ENCODE results near the gene TSPAN18. TPM values are rescaled to one million over a fixed set of nuclear protein-coding genes. Genes with fewer than 3 reads are reported as not detected.

Gene TSPAN18
- total RNA-seq, 1 experiment from 2014 or later: 1.8 TPM

- H3K4me3 ChIP-seq (ENCODE audit: low read length): no peak overlapping the region
- H2AFZ ChIP-seq (ENCODE audit: low read length): no peak overlapping the region
- H3K36me3 ChIP-seq (ENCODE audit: insufficient read depth, low read length): no peaks in the 10 kb centered on the region
- H4K20me1 ChIP-seq (ENCODE audit: insufficient read depth, low read depth, low read length): no peaks in the 10 kb centered on the region; the same call in 1 of the 2 replicates
- H3K9ac ChIP-seq (ENCODE audit: low read length): no peak overlapping the region
- H3K27ac ChIP-seq (ENCODE audit: low read length): no peak overlapping the region
- H3K9me2 ChIP-seq (replicated peaks; ENCODE audit: insufficient read depth, low read length): no peaks in the 10 kb centered on the region
- no peaks in the 10 kb centered on the region for H3K4me1 ChIP-seq (ENCODE audit: low read length)
- H3K27me3 ChIP-seq (ENCODE audit: low read length): no peaks in the 10 kb centered on the region
- no peaks in the 10 kb centered on the region for H3K79me2 ChIP-seq (ENCODE audit: low read length)
- no peak for DNase-seq
- H3K4me2 ChIP-seq (ENCODE audit: low read depth, low read length, poor library complexity, severe bottlenecking): no peak overlapping the region
- no peaks in the 10 kb centered on the region for H3K9me3 ChIP-seq (ENCODE audit: low read length)
Measured at GRCh38 chr11:44883277-44883676, 156.5 kb downstream of the TSPAN18 start.

- Histone ChIP-seq H3K9ac (ENCODE audit: low read length) (no peak overlapping the region), H3K4me2 (ENCODE audit: low read depth, low read length, poor library complexity, severe bottlenecking) (no peak overlapping the region), H2AFZ (ENCODE audit: low read length) (no peak overlapping the region), H3K36me3 (ENCODE audit: insufficient read depth, low read length) (no peaks in the 10 kb centered on the region), H3K79me2 (ENCODE audit: low read length) (no peaks in the 10 kb centered on the region), H3K9me2 (replicated peaks; ENCODE audit: insufficient read depth, low read length) (no peaks in the 10 kb centered on the region), H3K9me3 (ENCODE audit: low read length) (no peaks in the 10 kb centered on the region), H3K4me3 (ENCODE audit: low read length) (no peak overlapping the region), H4K20me1 (ENCODE audit: insufficient read depth, low read depth, low read length) (no peaks in the 10 kb centered on the region; the same call in 1 of the 2 replicates), H3K27ac (ENCODE audit: low read length) (no peak overlapping the region), H3K27me3 (ENCODE audit: low read length) (no peaks in the 10 kb centered on the region), H3K4me1 (ENCODE audit: low read length) (no peaks in the 10 kb centered on the region)
- DNase-seq: no peak
Measured at GRCh38 chr11:44884056-44884455, 157.3 kb downstream of the TSPAN18 start.

GRCh38 chr11:44885065-44885810 lies 158.5 kb downstream of the TSPAN18 start:
- Histone ChIP-seq H3K9ac (ENCODE audit: low read length) (no peak overlapping the region), H3K27ac (ENCODE audit: low read length) (no peak overlapping the region), H3K36me3 (ENCODE audit: insufficient read depth, low read length) (no peaks in the 10 kb centered on the region), H3K9me2 (replicated peaks; ENCODE audit: insufficient read depth, low read length) (no peaks in the 10 kb centered on the region), H4K20me1 (ENCODE audit: insufficient read depth, low read depth, low read length) (no peaks in the 10 kb centered on the region; the same call in 1 of the 2 replicates), H3K9me3 (ENCODE audit: low read length) (no peaks in the 10 kb centered on the region), H3K4me2 (ENCODE audit: low read depth, low read length, poor library complexity, severe bottlenecking) (no peak overlapping the region), H3K27me3 (ENCODE audit: low read length) (no peaks in the 10 kb centered on the region), H3K4me1 (ENCODE audit: low read length) (no peaks in the 10 kb centered on the region), H2AFZ (ENCODE audit: low read length) (no peak overlapping the region), H3K79me2 (ENCODE audit: low read length) (no peaks in the 10 kb centered on the region), H3K4me3 (ENCODE audit: low read length) (no peak overlapping the region)
- no peak for DNase-seq

- no peak overlapping the region for H3K27ac ChIP-seq (ENCODE audit: low read length)
- no peak overlapping the region for H3K4me3 ChIP-seq (ENCODE audit: low read length)
- no peaks in the 10 kb centered on the region; the same call in 1 of the 2 replicates for H4K20me1 ChIP-seq (ENCODE audit: insufficient read depth, low read depth, low read length)
- H3K9ac ChIP-seq (ENCODE audit: low read length): no peak overlapping the region
- no peaks in the 10 kb centered on the region for H3K27me3 ChIP-seq (ENCODE audit: low read length)
- no peak overlapping the region for H3K4me2 ChIP-seq (ENCODE audit: low read depth, low read length, poor library complexity, severe bottlenecking)
- no peaks in the 10 kb centered on the region for H3K9me2 ChIP-seq (replicated peaks; ENCODE audit: insufficient read depth, low read length)
- no peaks in the 10 kb centered on the region for H3K79me2 ChIP-seq (ENCODE audit: low read length)
- no peaks in the 10 kb centered on the region for H3K4me1 ChIP-seq (ENCODE audit: low read length)
- H3K9me3 ChIP-seq (ENCODE audit: low read length): no peaks in the 10 kb centered on the region
- H2AFZ ChIP-seq (ENCODE audit: low read length): no peak overlapping the region
- H3K36me3 ChIP-seq (ENCODE audit: insufficient read depth, low read length): no peaks in the 10 kb centered on the region
- no peak for DNase-seq
Measured at GRCh38 chr11:44885919-44886789, 159.4 kb downstream of the TSPAN18 start.

GRCh38 chr11:44886790-44887140 lies 160.0 kb downstream of the TSPAN18 start:
- DNase-seq: no peak
- no peaks in the 10 kb centered on the region for H3K4me1 ChIP-seq (ENCODE audit: low read length)
- no peaks in the 10 kb centered on the region for H3K27me3 ChIP-seq (ENCODE audit: low read length)
- H3K27ac ChIP-seq (ENCODE audit: low read length): no peak overlapping the region
- H3K4me3 ChIP-seq (ENCODE audit: low read length): no peak overlapping the region
- no peak overlapping the region for H2AFZ ChIP-seq (ENCODE audit: low read length)
- no peaks in the 10 kb centered on the region for H3K36me3 ChIP-seq (ENCODE audit: insufficient read depth, low read length)
- H3K9me2 ChIP-seq (replicated peaks; ENCODE audit: insufficient read depth, low read length): no peaks in the 10 kb centered on the region
- no peaks in the 10 kb centered on the region for H3K9me3 ChIP-seq (ENCODE audit: low read length)
- H3K4me2 ChIP-seq (ENCODE audit: low read depth, low read length, poor library complexity, severe bottlenecking): no peak overlapping the region
- no peaks in the 10 kb centered on the region for H3K79me2 ChIP-seq (ENCODE audit: low read length)
- H3K9ac ChIP-seq (ENCODE audit: low read length): no peak overlapping the region
- H4K20me1 ChIP-seq (ENCODE audit: insufficient read depth, low read depth, low read length): no peaks in the 10 kb centered on the region; the same call in 1 of the 2 replicates

GRCh38 chr11:44887636-44888035 lies 160.9 kb downstream of the TSPAN18 start:
- DNase-seq: no peak
- Histone ChIP-seq H3K4me1 (ENCODE audit: low read length) (no peaks in the 10 kb centered on the region), H3K9me3 (ENCODE audit: low read length) (no peaks in the 10 kb centered on the region), H3K4me2 (ENCODE audit: low read depth, low read length, poor library complexity, severe bottlenecking) (no peak overlapping the region), H3K9ac (ENCODE audit: low read length) (no peak overlapping the region), H3K79me2 (ENCODE audit: low read length) (no peaks in the 10 kb centered on the region), H3K36me3 (ENCODE audit: insufficient read depth, low read length) (no peaks in the 10 kb centered on the region), H3K27me3 (ENCODE audit: low read length) (no peaks in the 10 kb centered on the region), H3K9me2 (replicated peaks; ENCODE audit: insufficient read depth, low read length) (no peaks in the 10 kb centered on the region), H4K20me1 (ENCODE audit: insufficient read depth, low read depth, low read length) (no peaks in the 10 kb centered on the region; the same call in 1 of the 2 replicates), H3K4me3 (ENCODE audit: low read length) (no peak overlapping the region), H2AFZ (ENCODE audit: low read length) (no peak overlapping the region), H3K27ac (ENCODE audit: low read length) (no peak overlapping the region)

- Histone ChIP-seq H3K4me1 (ENCODE audit: low read length) (no peaks in the 10 kb centered on the region), H2AFZ (ENCODE audit: low read length) (no peak overlapping the region), H3K9me3 (ENCODE audit: low read length) (no peaks in the 10 kb centered on the region), H3K36me3 (ENCODE audit: insufficient read depth, low read length) (no peaks in the 10 kb centered on the region), H3K79me2 (ENCODE audit: low read length) (no peaks in the 10 kb centered on the region), H3K9ac (ENCODE audit: low read length) (no peak overlapping the region), H3K4me2 (ENCODE audit: low read depth, low read length, poor library complexity, severe bottlenecking) (no peak overlapping the region), H4K20me1 (ENCODE audit: insufficient read depth, low read depth, low read length) (no peaks in the 10 kb centered on the region; the same call in 1 of the 2 replicates), H3K4me3 (ENCODE audit: low read length) (no peak overlapping the region), H3K27me3 (ENCODE audit: low read length) (no peaks in the 10 kb centered on the region), H3K27ac (ENCODE audit: low read length) (no peak overlapping the region), H3K9me2 (replicated peaks; ENCODE audit: insufficient read depth, low read length) (no peaks in the 10 kb centered on the region)
- DNase-seq: no peak
Measured at GRCh38 chr11:44889266-44889665, 162.5 kb downstream of the TSPAN18 start.

GRCh38 chr11:44892843-44893242 lies 166.1 kb downstream of the TSPAN18 start:
- Histone ChIP-seq H3K9ac (ENCODE audit: low read length) (no peak overlapping the region), H2AFZ (ENCODE audit: low read length) (no peak overlapping the region)

More at GRCh38 chr11:44892843-44893242, 166.1 kb downstream of the TSPAN18 start:
- H3K27ac ChIP-seq (ENCODE audit: low read length): no peak overlapping the region
- no peak overlapping the region for H3K4me3 ChIP-seq (ENCODE audit: low read length)
- no peaks in the 10 kb centered on the region for H3K79me2 ChIP-seq (ENCODE audit: low read length)
- no peaks in the 10 kb centered on the region for H3K9me3 ChIP-seq (ENCODE audit: low read length)
- H4K20me1 ChIP-seq (ENCODE audit: insufficient read depth, low read depth, low read length): no peaks in the 10 kb centered on the region; the same call in 1 of the 2 replicates
- H3K4me2 ChIP-seq (ENCODE audit: low read depth, low read length, poor library complexity, severe bottlenecking): no peak overlapping the region
- H3K27me3 ChIP-seq (ENCODE audit: low read length): no peaks in the 10 kb centered on the region
- H3K4me1 ChIP-seq (ENCODE audit: low read length): no peaks in the 10 kb centered on the region
- no peaks in the 10 kb centered on the region for H3K36me3 ChIP-seq (ENCODE audit: insufficient read depth, low read length)
- DNase-seq: no peak
- H3K9me2 ChIP-seq (replicated peaks; ENCODE audit: insufficient read depth, low read length): no peaks in the 10 kb centered on the region

Data from Karpas-422 (cell line).